ENCODE data around the gene MTFMT. TPM values are rescaled to one million over a fixed set of nuclear protein-coding genes. Genes with fewer than 3 reads are reported as not detected.

MTFMT gene
- total and polyA plus RNA-seq, 2 of the 13 experiments (the other 11 are each of a cell fraction or from before 2014, with no cell fraction given) = 9.9 to 23.2 TPM

DNA sequence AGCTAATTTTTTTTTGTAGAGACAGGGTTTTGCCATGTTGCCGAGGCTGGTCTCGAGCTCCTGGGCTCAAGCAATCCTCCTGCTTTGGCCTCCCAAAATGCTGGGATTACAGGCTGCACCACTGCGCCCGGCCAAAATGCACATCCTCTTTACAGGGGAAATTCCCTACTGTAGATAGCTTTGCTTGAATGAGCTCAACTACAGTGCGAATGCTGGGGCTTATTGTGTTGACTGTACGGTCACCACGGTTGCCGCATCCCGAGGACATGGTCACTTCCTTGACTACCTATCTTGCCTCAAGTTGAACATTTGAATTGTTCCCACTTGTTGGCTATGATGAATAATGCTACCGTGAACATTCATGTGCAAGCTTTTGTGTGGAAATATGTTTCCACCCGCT, 5.3 kb upstream of the MTFMT start:
- intact Hi-C loops (cut with micrococcal nuclease; ENCODE audit: unreplicated experiment) (loop anchor here (5.0 to 10.0 kb wide), 2 partner anchors 150 to 263 kb away; partner anchors contain the start of genes CLPX and RNU5A-1), in situ Hi-C loops (cut with HindIII; ENCODE audit: extremely low pct_ligation_motif_present, low pct_unique_long_range_greater_than_20kb) (loop anchor here (10.0 kb wide), 2 partner anchors 50 to 260 kb away; partner anchors contain the start of gene RNU5A-1)
- Histone ChIP-seq H3K27me3 (ENCODE audit: control insufficient read depth in 1 of 2, insufficient read depth in 2 of 2, low read length in 2 of 2) (no peaks in the 10 kb centered on the region), H3K9me3 (ENCODE audit: low read length) (no peaks in the 10 kb centered on the region), H3K9ac (ENCODE audit: insufficient read depth, low read depth, low read length) (no peak overlapping the region), H3K27ac (ENCODE audit: extremely low read length, insufficient read depth, low read length) (no peak overlapping the region), H4K20me1 (ENCODE audit: insufficient read depth, low read length) (no peaks in the 10 kb centered on the region), H3K36me3 (replicated peaks in 1 of 2; ENCODE audit: control insufficient read depth in 1 of 2, insufficient read depth in 2 of 2, low read length in 2 of 2) (no peaks in the 10 kb centered on the region), H2AFZ (ENCODE audit: low read length) (no peak overlapping the region), H3K4me3 (replicated peaks in 1 of 3; ENCODE audit: insufficient read depth in 1 of 3, low read depth in 2 of 3, low read length in 3 of 3) (no peak overlapping the region), H3K4me1 (ENCODE audit: insufficient read depth, low read length) (peaks cover 74% of the 10 kb centered on the region), H3K4me2 (ENCODE audit: low read depth, low read length) (no peak overlapping the region), H3K79me2 (ENCODE audit: insufficient read depth, low read length) (no peaks in the 10 kb centered on the region)
- no TSS peak for BruUV-seq (replicated peaks)
- DNase-seq (ENCODE audit: low spot score) (no peak), ATAC-seq (no peak), FAIRE-seq (no peak)
- ChIA-PET CTCF (ENCODE audit: low intra/inter-chr PET ratio, low total read pairs) (interaction anchor here (1.1 to 3.1 kb wide), 4 partner anchors 9 to 53 kb away, joined by 3 to 34 read pairs (median 22); no protein-coding TSS in a partner anchor), POLR2A (interaction anchor here (1.1 to 1.3 kb wide), 2 partner anchors 10 to 22 kb away, joined by 4 to 7 read pairs; partner anchors contain the start of gene SLC51B)
- TF ChIP-seq SIN3B (IDR thresholded peaks at IDR 0.05; ENCODE audit: low read length) = no peak
- no peak for TF ChIP-seq MEIS2 (CRISPR knock-in tag; IDR thresholded peaks at IDR 0.05)
- 96% methylated on average over 11 of the region's 11 CpGs for WGBS (ENCODE audit: low lambda C conversion rate)

DNA sequence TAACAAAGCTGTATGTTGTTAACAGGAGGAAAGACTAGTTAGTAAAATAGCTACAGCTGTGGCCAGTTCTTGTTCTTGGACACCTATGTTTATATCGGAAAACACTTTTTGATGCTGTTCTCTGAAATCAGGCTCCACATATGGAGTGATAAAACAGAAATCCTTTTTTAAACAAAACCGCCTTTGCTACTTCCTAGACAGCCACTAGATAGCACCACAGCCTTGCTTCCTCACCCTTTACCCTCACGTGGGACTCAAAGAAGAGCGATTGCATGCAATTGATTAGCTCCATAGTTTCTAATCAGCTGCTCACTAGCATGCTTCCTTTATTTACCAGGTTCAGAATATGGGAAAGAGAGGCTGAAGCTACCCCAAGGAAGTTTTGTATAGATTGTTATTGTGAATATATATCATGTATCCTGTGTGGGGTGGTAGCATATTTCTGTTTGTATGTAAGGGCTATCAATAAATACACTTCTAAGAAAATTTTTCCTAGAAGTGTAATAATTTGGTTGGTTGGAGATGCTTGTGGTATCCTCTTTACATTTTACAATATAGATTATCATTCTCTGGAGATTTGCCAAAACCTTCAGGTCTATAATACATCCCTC, 4.3 kb upstream of the MTFMT start:
- POLR2A ChIA-PET = interaction anchor here (0.7 to 1.3 kb wide), 6 partner anchors 11 to 267 kb away, joined by 3 to 7 read pairs (median 4); partner anchors contain the start of gene SLC51B
- no peaks in the 10 kb centered on the region; a peak in 1 of 5 replicates for H3K27me3 ChIP-seq (ENCODE audit: control insufficient read depth in 1 of 2, insufficient read depth in 2 of 2, low read length in 2 of 2)
- peak; percentile 63 for ATAC-seq
- H3K9me3 ChIP-seq (ENCODE audit: low read length) = no peaks in the 10 kb centered on the region
- peaks cover 65% of the 10 kb centered on the region for H3K4me1 ChIP-seq (ENCODE audit: insufficient read depth, low read length)
- in situ Hi-C loops (cut with HindIII; ENCODE audit: extremely low pct_ligation_motif_present, low pct_unique_long_range_greater_than_20kb) = loop anchor here (10.0 kb wide), 2 partner anchors 51 to 261 kb away; partner anchors contain the start of gene RNU5A-1
- intact Hi-C loops (cut with micrococcal nuclease; ENCODE audit: unreplicated experiment) = loop anchor here (1.0 to 10.0 kb wide), 8 partner anchors 12 to 264 kb away; partner anchors contain the start of genes CLPX, RNU5A-1 and SLC51B
- peak overlapping the region; percentile 23; the same call in 1 of the 2 replicates for H3K9ac ChIP-seq (ENCODE audit: insufficient read depth, low read depth, low read length)
- no peaks in the 10 kb centered on the region for H4K20me1 ChIP-seq (ENCODE audit: insufficient read depth, low read length)
- no peak overlapping the region for H3K27ac ChIP-seq (ENCODE audit: extremely low read length, insufficient read depth, low read length)
- 2% methylated on average over 4 of the region's 4 CpGs for WGBS (ENCODE audit: low lambda C conversion rate)
- H3K36me3 ChIP-seq (replicated peaks in 1 of 2; ENCODE audit: control insufficient read depth in 1 of 2, insufficient read depth in 2 of 2, low read length in 2 of 2) = no peaks in the 10 kb centered on the region
- peak overlapping the region; percentile 21 for H2AFZ ChIP-seq (ENCODE audit: low read length)
- CTCF ChIA-PET (ENCODE audit: low intra/inter-chr PET ratio, low total read pairs) = interaction anchor here (0.8 to 3.1 kb wide), 13 partner anchors 10 to 303 kb away, joined by 3 to 56 read pairs (median 6); no protein-coding TSS in a partner anchor
- peak overlapping the region; percentile 17 to 52 (median 34); a peak in 3 of 6 replicates for H3K4me3 ChIP-seq (replicated peaks in 1 of 3; ENCODE audit: insufficient read depth in 1 of 3, low read depth in 2 of 3, low read length in 3 of 3)
- BruUV-seq (replicated peaks) = no TSS peak
- FAIRE-seq = peak; percentile 70
- H3K79me2 ChIP-seq (ENCODE audit: insufficient read depth, low read length) = peaks cover 2% of the 10 kb centered on the region
- H3K4me2 ChIP-seq (ENCODE audit: low read depth, low read length) = peak overlapping the region; percentile 70
- peak; percentile 63 for DNase-seq (ENCODE audit: low spot score)
- TF ChIP-seq IRX3 (CRISPR knock-in tag; IDR thresholded peaks at IDR 0.05; ENCODE audit: borderline replicate concordance, low read depth) (no peak), ZNF160 (CRISPR knock-in tag; IDR thresholded peaks at IDR 0.05) (no peak), NR2C2 (CRISPR knock-in tag; IDR thresholded peaks at IDR 0.05; ENCODE audit: borderline replicate concordance) (no peak), STAG1 (CRISPR knock-in tag; IDR thresholded peaks at IDR 0.05) (peak; percentile 86), ZNF44 (CRISPR knock-in tag; IDR thresholded peaks at IDR 0.05) (no peak), SAFB2 (CRISPR knock-in tag; IDR thresholded peaks at IDR 0.05; ENCODE audit: borderline replicate concordance, low read depth) (no peak), ARNTL (CRISPR knock-in tag; IDR thresholded peaks at IDR 0.05) (no peak)
- TF ChIP-seq, protein P1, sequence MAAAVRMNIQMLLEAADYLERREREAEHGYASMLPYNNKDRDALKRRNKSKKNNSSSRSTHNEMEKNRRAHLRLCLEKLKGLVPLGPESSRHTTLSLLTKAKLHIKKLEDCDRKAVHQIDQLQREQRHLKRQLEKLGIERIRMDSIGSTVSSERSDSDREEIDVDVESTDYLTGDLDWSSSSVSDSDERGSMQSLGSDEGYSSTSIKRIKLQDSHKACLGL (CRISPR knock-in tag; IDR thresholded peaks at IDR 0.05) = no peak
- TF ChIP-seq, protein P2, sequence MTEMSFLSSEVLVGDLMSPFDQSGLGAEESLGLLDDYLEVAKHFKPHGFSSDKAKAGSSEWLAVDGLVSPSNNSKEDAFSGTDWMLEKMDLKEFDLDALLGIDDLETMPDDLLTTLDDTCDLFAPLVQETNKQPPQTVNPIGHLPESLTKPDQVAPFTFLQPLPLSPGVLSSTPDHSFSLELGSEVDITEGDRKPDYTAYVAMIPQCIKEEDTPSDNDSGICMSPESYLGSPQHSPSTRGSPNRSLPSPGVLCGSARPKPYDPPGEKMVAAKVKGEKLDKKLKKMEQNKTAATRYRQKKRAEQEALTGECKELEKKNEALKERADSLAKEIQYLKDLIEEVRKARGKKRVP (CRISPR knock-in tag; IDR thresholded peaks at IDR 0.05) = no peak
- TF ChIP-seq, protein P3, sequence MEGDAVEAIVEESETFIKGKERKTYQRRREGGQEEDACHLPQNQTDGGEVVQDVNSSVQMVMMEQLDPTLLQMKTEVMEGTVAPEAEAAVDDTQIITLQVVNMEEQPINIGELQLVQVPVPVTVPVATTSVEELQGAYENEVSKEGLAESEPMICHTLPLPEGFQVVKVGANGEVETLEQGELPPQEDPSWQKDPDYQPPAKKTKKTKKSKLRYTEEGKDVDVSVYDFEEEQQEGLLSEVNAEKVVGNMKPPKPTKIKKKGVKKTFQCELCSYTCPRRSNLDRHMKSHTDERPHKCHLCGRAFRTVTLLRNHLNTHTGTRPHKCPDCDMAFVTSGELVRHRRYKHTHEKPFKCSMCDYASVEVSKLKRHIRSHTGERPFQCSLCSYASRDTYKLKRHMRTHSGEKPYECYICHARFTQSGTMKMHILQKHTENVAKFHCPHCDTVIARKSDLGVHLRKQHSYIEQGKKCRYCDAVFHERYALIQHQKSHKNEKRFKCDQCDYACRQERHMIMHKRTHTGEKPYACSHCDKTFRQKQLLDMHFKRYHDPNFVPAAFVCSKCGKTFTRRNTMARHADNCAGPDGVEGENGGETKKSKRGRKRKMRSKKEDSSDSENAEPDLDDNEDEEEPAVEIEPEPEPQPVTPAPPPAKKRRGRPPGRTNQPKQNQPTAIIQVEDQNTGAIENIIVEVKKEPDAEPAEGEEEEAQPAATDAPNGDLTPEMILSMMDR (CRISPR knock-in tag; IDR thresholded peaks at IDR 0.05) = peak; percentile 79
- TF ChIP-seq, protein P4, sequence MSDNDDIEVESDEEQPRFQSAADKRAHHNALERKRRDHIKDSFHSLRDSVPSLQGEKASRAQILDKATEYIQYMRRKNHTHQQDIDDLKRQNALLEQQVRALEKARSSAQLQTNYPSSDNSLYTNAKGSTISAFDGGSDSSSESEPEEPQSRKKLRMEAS (IDR thresholded peaks at IDR 0.05) = 0 out of 2 replicates have a peak, but pooled peaks have one; percentile 5
